NCI-H1105 (cell line): ENCODE measurements around the gene ZNF672.
A peak's percentile ranks its signal among the peaks of the same experiment; 100 is the strongest.
"Not testable (repeated sequence)": the region's sequence is repeated elsewhere in the genome, so short reads cannot be mapped to it uniquely, and the experiment has no call there.

Experiments used
- DNase-seq: peaks from one replicate; lab custom pipeline; 2025; lab: John Stamatoyannopoulos, UW

The ZNF672 gene

GRCh38 chr1:248812736-248813425 is 25.1 kb upstream of the ZNF672 start:
- DNase-seq, result no peak

- no peak for DNase-seq
Measured at GRCh38 chr1:248813546-248813945, 24.5 kb upstream of the ZNF672 start.

- DNase-seq, result no peak
Measured at GRCh38 chr1:248814351-248814750, 23.7 kb upstream of the ZNF672 start.

- DNase-seq, result no peak
Measured at GRCh38 chr1:248815407-248816034, 22.5 kb upstream of the ZNF672 start.

- no peak for DNase-seq
Measured at GRCh38 chr1:248816042-248816851, 21.8 kb upstream of the ZNF672 start.

GRCh38 chr1:248817065-248817464 is 21.0 kb upstream of the ZNF672 start:
- DNase-seq, result no peak

GRCh38 chr1:248818505-248819374 is 19.3 kb upstream of the ZNF672 start:
- no peak for DNase-seq

GRCh38 chr1:248820041-248820585 is 17.9 kb upstream of the ZNF672 start:
- no peak for DNase-seq

GRCh38 chr1:248821101-248821500 is 16.9 kb upstream of the ZNF672 start:
- DNase-seq, result no peak

GRCh38 chr1:248821641-248822040 is 16.4 kb upstream of the ZNF672 start:
- DNase-seq, result no peak

GRCh38 chr1:248822148-248823032 is 15.6 kb upstream of the ZNF672 start:
- no peak for DNase-seq

GRCh38 chr1:248823517-248824001 is 14.5 kb upstream of the ZNF672 start:
- no peak for DNase-seq

- DNase-seq, result no peak
Measured at GRCh38 chr1:248824301-248824700, 13.7 kb upstream of the ZNF672 start.

GRCh38 chr1:248824701-248825100 is 13.3 kb upstream of the ZNF672 start:
- DNase-seq, result no peak

- no peak for DNase-seq
Measured at GRCh38 chr1:248825136-248825535, 12.9 kb upstream of the ZNF672 start.

GRCh38 chr1:248825573-248825908 is 12.5 kb upstream of the ZNF672 start:
- DNase-seq, result no peak

- peak; percentile 67 for DNase-seq
Measured at GRCh38 chr1:248825909-248826760, 11.9 kb upstream of the ZNF672 start, which contains the start of gene SH3BP5L. SH3BP5L (minus strand) TSS chr1:248825915; CDS start chr1:248824935, 980 bp downstream.

- no peak for DNase-seq
Measured at GRCh38 chr1:248828845-248829244, 9.2 kb upstream of the ZNF672 start.

- DNase-seq, result not testable (repeated sequence)
Measured at GRCh38 chr1:248830718-248831017, 7.4 kb upstream of the ZNF672 start.

GRCh38 chr1:248831842-248832241 is 6.2 kb upstream of the ZNF672 start:
- no peak for DNase-seq
